HEK293 (cell line): ENCODE data around the gene SOHLH2.

Experiments
- CTCF ChIA-PET: fragments of 350-600 bp; formaldehyde crosslinking; extraction: SDS; loops from one replicate; lab custom pipeline; 2021; ENCODE audit warnings: antibody characterized with exemption; lab: Yijun Ruan, JAX
- POLR2A ChIA-PET: fragments of 300-600 bp; formaldehyde crosslinking; extraction: SDS; loops from one replicate; lab custom pipeline; 2020; ENCODE audit warnings: antibody characterized with exemption, inconsistent platforms; lab: Yijun Ruan, JAX
- H3K27ac ChIP-seq: fragments of 200-500 bp; sonication (Bioruptor generic); 2 replicates; pipeline ENCODE4 v1.5.1; 2014; ENCODE audit warnings: low read depth, low read length, control low read depth, inconsistent platforms; ENCODE audit errors: extremely low read depth
- H3K36me3 ChIP-seq, 2 experiments: fragments of 200-500 bp in 1 of 2; sonication (Bioruptor generic) in 1 of 2; 1 replicate in 1 of 2; 2 replicates in 1 of 2; pipeline ENCODE4 v1.5.1; 2014 to 2017; ENCODE audit warnings: inconsistent platforms in 2 of 2, low read length in 2 of 2; ENCODE audit not compliant: control insufficient read depth in 2 of 2, insufficient read depth in 1 of 2
- H3K4me1 ChIP-seq: fragments of 200-500 bp; sonication (Bioruptor generic); 2 replicates; pipeline ENCODE4 v1.5.1; 2014; ENCODE audit warnings: mild to moderate bottlenecking, low read length, inconsistent platforms; ENCODE audit not compliant: control insufficient read depth, insufficient read depth
- H3K4me3 ChIP-seq: 2 replicates; pipeline ENCODE4 v1.5.1; 2011; ENCODE audit warnings: low read depth, mild to moderate bottlenecking, control low read depth, low read length, moderate library complexity
- H3K9me3 ChIP-seq: fragments of 200-500 bp; sonication (Bioruptor generic); 2 replicates; pipeline ENCODE4 v1.5.1; 2014; ENCODE audit warnings: low read depth, low read length, inconsistent platforms; ENCODE audit not compliant: control insufficient read depth, insufficient read depth
- AEBP2 ChIP-seq: fragments of 450-650 bp; formaldehyde crosslinking; IDR thresholded peaks from 2 replicates; pipeline ENCODE4 v1.5.1; 2016; ENCODE audit warnings: missing biosample characterization, missing genetic modification characterization, borderline replicate concordance
- GLIS2 ChIP-seq: fragments of 450-650 bp; formaldehyde crosslinking; IDR thresholded peaks from 2 replicates; pipeline ENCODE4 v1.5.1; 2016; ENCODE audit warnings: missing biosample characterization, missing genetic modification characterization
- IKZF3 ChIP-seq: fragments of 450-650 bp; IDR thresholded peaks from 2 replicates; pipeline ENCODE4 v1.5.0; 2018; ENCODE audit warnings: missing biosample characterization, mild to moderate bottlenecking, missing genetic modification characterization, moderate library complexity
- KLF1 ChIP-seq: fragments of 450-650 bp; formaldehyde crosslinking; IDR thresholded peaks from 2 replicates; pipeline ENCODE4 v1.5.1; 2016; ENCODE audit warnings: missing biosample characterization, missing genetic modification characterization
- KLF7 ChIP-seq: fragments of 450-650 bp; formaldehyde crosslinking; IDR thresholded peaks from 2 replicates; pipeline ENCODE4 v1.5.1; 2016; ENCODE audit warnings: missing biosample characterization, missing genetic modification characterization, borderline replicate concordance
- OSR2 ChIP-seq: fragments of 450-650 bp; formaldehyde crosslinking; IDR thresholded peaks from 2 replicates; pipeline ENCODE4 v1.5.1; 2016; ENCODE audit warnings: missing biosample characterization, missing genetic modification characterization
- SCRT1 ChIP-seq: fragments of 450-650 bp; formaldehyde crosslinking; IDR thresholded peaks from 2 replicates; pipeline ENCODE4 v1.5.1; 2016; ENCODE audit warnings: missing biosample characterization, missing genetic modification characterization, borderline replicate concordance
- ZBTB8A ChIP-seq: fragments of 450-650 bp; formaldehyde crosslinking; IDR thresholded peaks from 2 replicates; pipeline ENCODE4 v1.5.1; 2016; ENCODE audit warnings: missing biosample characterization, missing genetic modification characterization
- ZIC2 ChIP-seq: fragments of 450-650 bp; formaldehyde crosslinking; IDR thresholded peaks from 2 replicates; pipeline ENCODE4 v1.5.1; 2016; ENCODE audit warnings: missing biosample characterization, missing genetic modification characterization
- ZNF133 ChIP-seq: fragments of 450-650 bp; formaldehyde crosslinking; IDR thresholded peaks from 2 replicates; pipeline ENCODE4 v1.5.1; 2016; ENCODE audit warnings: missing biosample characterization, missing genetic modification characterization
- ZNF146 ChIP-seq: fragments of 450-650 bp; formaldehyde crosslinking; IDR thresholded peaks from 2 replicates; pipeline ENCODE4 v1.5.1; 2016; ENCODE audit warnings: missing biosample characterization, missing genetic modification characterization
- ZNF19 ChIP-seq: fragments of 450-650 bp; formaldehyde crosslinking; IDR thresholded peaks from 2 replicates; pipeline ENCODE4; 2016; ENCODE audit warnings: missing biosample characterization, missing genetic modification characterization, low read depth
- ZNF274 ChIP-seq, 2 experiments: fragments of 200-500 bp in 1 of 2; fragments of 450-650 bp in 1 of 2; sonication (Bioruptor generic) in 1 of 2; formaldehyde crosslinking in 1 of 2; IDR thresholded peaks; 2 replicates each; pipeline versions ENCODE4 v1.5.1 to v1.6.1; 2014 to 2016; ENCODE audit warnings: borderline replicate concordance in 1 of 2, inconsistent platforms in 1 of 2, low read length in 1 of 2, missing biosample characterization in 1 of 2, missing genetic modification characterization in 1 of 2
- ZNF311 ChIP-seq: fragments of 450-650 bp; formaldehyde crosslinking; IDR thresholded peaks from 2 replicates; pipeline ENCODE4 v1.5.1; 2017; ENCODE audit warnings: missing biosample characterization, missing genetic modification characterization, borderline replicate concordance
- ZNF335 ChIP-seq: fragments of 450-650 bp; formaldehyde crosslinking; conservative IDR thresholded peaks from 2 replicates; pipeline ENCODE4 v1.5.1; 2016; ENCODE audit warnings: missing biosample characterization, missing genetic modification characterization
- ZNF585B ChIP-seq: fragments of 450-650 bp; formaldehyde crosslinking; IDR thresholded peaks from 2 replicates; pipeline ENCODE4 v1.5.1; 2016; ENCODE audit warnings: missing biosample characterization, missing genetic modification characterization
- ZNF610 ChIP-seq: fragments of 450-650 bp; formaldehyde crosslinking; IDR thresholded peaks from 2 replicates; pipeline ENCODE4 v1.5.1; 2016; ENCODE audit warnings: missing biosample characterization, missing genetic modification characterization, borderline replicate concordance
- ZNF621 ChIP-seq: fragments of 450-650 bp; formaldehyde crosslinking; IDR thresholded peaks from 2 replicates; pipeline ENCODE4 v1.5.1; 2017; ENCODE audit warnings: missing biosample characterization, missing genetic modification characterization
- ZNF677 ChIP-seq: fragments of 450-650 bp; IDR thresholded peaks from 2 replicates; pipeline ENCODE4 v1.5.0; 2018; ENCODE audit warnings: missing biosample characterization, mild to moderate bottlenecking, missing genetic modification characterization, moderate library complexity
- ZNF768 ChIP-seq: fragments of 450-650 bp; formaldehyde crosslinking; IDR thresholded peaks from 2 replicates; pipeline ENCODE4 v1.5.1; 2018; ENCODE audit warnings: missing biosample characterization, mild to moderate bottlenecking, missing genetic modification characterization
- ZSCAN16 ChIP-seq: fragments of 450-650 bp; formaldehyde crosslinking; IDR thresholded peaks from 2 replicates; pipeline ENCODE4 v1.5.1; 2016; ENCODE audit warnings: missing biosample characterization, missing genetic modification characterization
- TF ChIP-seq, protein P1 (sequence below): fragments of 450-650 bp; formaldehyde crosslinking; IDR thresholded peaks from 2 replicates; pipeline ENCODE4 v1.5.1; 2016; ENCODE audit warnings: missing biosample characterization, missing genetic modification characterization
- TF ChIP-seq, protein P2 (sequence below): fragments of 450-650 bp; formaldehyde crosslinking; IDR thresholded peaks from 2 replicates; pipeline ENCODE4 v1.5.1; 2016; ENCODE audit warnings: missing biosample characterization, missing genetic modification characterization
- TF ChIP-seq, protein P3 (sequence below): fragments of 450-650 bp; formaldehyde crosslinking; IDR thresholded peaks from 2 replicates; pipeline ENCODE4 v1.5.1; 2017; ENCODE audit warnings: missing biosample characterization, mild to moderate bottlenecking, missing genetic modification characterization, moderate library complexity
- TF ChIP-seq, protein P4 (sequence below): fragments of 450-650 bp; formaldehyde crosslinking; IDR thresholded peaks from 2 replicates; pipeline ENCODE4 v1.5.1; 2016; ENCODE audit warnings: missing biosample characterization, missing genetic modification characterization

SOHLH2 gene

DNA sequence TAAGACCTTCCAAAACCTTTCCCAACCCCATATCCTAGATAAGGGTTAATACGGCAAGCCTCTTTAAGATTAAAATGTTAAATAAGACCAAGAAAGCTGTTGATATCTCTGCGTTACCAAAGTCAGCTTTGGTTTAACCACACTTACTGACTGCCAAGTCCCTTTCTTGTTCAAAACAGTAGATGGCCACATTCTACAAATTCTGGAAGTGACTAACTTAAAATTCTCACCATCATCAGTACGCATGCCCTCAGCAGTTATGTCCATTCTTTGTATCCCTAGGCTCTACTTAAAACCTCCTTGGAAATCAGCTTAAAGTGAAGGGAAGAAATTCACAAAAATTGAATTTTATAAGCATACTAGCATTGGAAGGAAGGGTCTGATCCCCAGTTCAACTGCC is 23.6 kb downstream of the SOHLH2 start:
- 0 out of 2 replicates have a peak, but pooled peaks cover 4% of the 10 kb centered on the region for H3K4me1 ChIP-seq
- no peak overlapping the region for H3K27ac ChIP-seq
- H3K9me3 ChIP-seq = no peaks in the 10 kb centered on the region
- no peak overlapping the region for H3K4me3 ChIP-seq
- ChIA-PET CTCF (interaction anchor here (0.6 kb wide), 1 partner anchor 521 kb away, joined by 3 read pairs; no protein-coding TSS in a partner anchor), POLR2A (no interaction called here)
- TF ChIP-seq IKZF3 (tag by site-specific recombination) (no peak), ZNF146 (tag by site-specific recombination) (no peak), GLIS2 (tag by site-specific recombination) (no peak), ZNF311 (tag by site-specific recombination) (no peak), ZSCAN16 (tag by site-specific recombination) (no peak), KLF1 (tag by site-specific recombination) (no peak), ZNF610 (tag by site-specific recombination) (no peak), ZNF133 (tag by site-specific recombination) (no peak), ZNF19 (tag by site-specific recombination) (no peak), ZNF335 (no peak), ZIC2 (tag by site-specific recombination) (no peak)
- TF ChIP-seq, protein P1, sequence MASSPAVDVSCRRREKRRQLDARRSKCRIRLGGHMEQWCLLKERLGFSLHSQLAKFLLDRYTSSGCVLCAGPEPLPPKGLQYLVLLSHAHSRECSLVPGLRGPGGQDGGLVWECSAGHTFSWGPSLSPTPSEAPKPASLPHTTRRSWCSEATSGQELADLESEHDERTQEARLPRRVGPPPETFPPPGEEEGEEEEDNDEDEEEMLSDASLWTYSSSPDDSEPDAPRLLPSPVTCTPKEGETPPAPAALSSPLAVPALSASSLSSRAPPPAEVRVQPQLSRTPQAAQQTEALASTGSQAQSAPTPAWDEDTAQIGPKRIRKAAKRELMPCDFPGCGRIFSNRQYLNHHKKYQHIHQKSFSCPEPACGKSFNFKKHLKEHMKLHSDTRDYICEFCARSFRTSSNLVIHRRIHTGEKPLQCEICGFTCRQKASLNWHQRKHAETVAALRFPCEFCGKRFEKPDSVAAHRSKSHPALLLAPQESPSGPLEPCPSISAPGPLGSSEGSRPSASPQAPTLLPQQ (tag by site-specific recombination) = no peak
- H3K36me3 ChIP-seq = no peaks in the 10 kb centered on the region

DNA sequence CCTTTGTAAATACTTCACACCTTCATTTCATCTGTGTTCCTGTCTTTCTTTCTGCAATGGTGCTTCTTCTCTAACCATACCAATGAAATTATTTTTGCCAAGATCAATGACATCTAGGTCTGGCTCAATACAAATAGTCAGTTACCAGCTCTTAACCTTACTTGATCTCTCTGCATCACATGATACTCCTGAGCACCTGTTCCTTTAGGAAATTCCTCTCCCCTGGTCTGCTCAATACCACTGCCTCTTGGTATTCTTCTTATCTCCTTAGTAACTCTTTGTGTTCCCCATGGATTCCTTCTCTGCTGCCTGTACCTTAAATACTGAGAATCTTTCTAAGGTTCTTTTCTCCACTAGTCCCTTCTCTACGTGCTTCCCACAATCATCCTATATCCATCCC is 25.9 kb downstream of the SOHLH2 start:
- Histone ChIP-seq H3K36me3 (no peaks in the 10 kb centered on the region), H3K4me1 (0 out of 2 replicates have a peak, but pooled peaks cover 4% of the 10 kb centered on the region), H3K9me3 (no peaks in the 10 kb centered on the region), H3K27ac (no peak overlapping the region), H3K4me3 (no peak overlapping the region)
- ChIA-PET POLR2A (no interaction called here), CTCF (no interaction called here)
- TF ChIP-seq ZNF274 (IDR thresholded peaks at IDR 0.05; ENCODE audit: low read length) (no peak), ZNF274 (tag by site-specific recombination; IDR thresholded peaks at IDR 0.05; ENCODE audit: borderline replicate concordance) (no peak), SCRT1 (tag by site-specific recombination) (no peak), ZNF768 (tag by site-specific recombination) (no peak), ZNF677 (tag by site-specific recombination) (no peak), ZBTB8A (tag by site-specific recombination) (no peak), AEBP2 (no peak), ZNF621 (tag by site-specific recombination) (no peak), KLF7 (no peak), OSR2 (tag by site-specific recombination) (no peak), ZNF585B (no peak)
- TF ChIP-seq, protein P2, sequence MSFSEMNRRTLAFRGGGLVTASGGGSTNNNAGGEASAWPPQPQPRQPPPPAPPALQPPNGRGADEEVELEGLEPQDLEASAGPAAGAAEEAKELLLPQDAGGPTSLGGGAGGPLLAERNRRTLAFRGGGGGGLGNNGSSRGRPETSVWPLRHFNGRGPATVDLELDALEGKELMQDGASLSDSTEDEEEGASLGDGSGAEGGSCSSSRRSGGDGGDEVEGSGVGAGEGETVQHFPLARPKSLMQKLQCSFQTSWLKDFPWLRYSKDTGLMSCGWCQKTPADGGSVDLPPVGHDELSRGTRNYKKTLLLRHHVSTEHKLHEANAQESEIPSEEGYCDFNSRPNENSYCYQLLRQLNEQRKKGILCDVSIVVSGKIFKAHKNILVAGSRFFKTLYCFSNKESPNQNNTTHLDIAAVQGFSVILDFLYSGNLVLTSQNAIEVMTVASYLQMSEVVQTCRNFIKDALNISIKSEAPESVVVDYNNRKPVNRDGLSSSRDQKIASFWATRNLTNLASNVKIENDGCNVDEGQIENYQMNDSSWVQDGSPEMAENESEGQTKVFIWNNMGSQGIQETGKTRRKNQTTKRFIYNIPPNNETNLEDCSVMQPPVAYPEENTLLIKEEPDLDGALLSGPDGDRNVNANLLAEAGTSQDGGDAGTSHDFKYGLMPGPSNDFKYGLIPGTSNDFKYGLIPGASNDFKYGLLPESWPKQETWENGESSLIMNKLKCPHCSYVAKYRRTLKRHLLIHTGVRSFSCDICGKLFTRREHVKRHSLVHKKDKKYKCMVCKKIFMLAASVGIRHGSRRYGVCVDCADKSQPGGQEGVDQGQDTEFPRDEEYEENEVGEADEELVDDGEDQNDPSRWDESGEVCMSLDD (tag by site-specific recombination) = no peak
- TF ChIP-seq, protein P3, sequence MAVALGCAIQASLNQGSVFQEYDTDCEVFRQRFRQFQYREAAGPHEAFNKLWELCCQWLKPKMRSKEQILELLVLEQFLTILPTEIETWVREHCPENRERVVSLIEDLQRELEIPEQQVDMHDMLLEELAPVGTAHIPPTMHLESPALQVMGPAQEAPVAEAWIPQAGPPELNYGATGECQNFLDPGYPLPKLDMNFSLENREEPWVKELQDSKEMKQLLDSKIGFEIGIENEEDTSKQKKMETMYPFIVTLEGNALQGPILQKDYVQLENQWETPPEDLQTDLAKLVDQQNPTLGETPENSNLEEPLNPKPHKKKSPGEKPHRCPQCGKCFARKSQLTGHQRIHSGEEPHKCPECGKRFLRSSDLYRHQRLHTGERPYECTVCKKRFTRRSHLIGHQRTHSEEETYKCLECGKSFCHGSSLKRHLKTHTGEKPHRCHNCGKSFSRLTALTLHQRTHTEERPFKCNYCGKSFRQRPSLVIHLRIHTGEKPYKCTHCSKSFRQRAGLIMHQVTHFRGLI (tag by site-specific recombination) = no peak
- TF ChIP-seq, protein P4, sequence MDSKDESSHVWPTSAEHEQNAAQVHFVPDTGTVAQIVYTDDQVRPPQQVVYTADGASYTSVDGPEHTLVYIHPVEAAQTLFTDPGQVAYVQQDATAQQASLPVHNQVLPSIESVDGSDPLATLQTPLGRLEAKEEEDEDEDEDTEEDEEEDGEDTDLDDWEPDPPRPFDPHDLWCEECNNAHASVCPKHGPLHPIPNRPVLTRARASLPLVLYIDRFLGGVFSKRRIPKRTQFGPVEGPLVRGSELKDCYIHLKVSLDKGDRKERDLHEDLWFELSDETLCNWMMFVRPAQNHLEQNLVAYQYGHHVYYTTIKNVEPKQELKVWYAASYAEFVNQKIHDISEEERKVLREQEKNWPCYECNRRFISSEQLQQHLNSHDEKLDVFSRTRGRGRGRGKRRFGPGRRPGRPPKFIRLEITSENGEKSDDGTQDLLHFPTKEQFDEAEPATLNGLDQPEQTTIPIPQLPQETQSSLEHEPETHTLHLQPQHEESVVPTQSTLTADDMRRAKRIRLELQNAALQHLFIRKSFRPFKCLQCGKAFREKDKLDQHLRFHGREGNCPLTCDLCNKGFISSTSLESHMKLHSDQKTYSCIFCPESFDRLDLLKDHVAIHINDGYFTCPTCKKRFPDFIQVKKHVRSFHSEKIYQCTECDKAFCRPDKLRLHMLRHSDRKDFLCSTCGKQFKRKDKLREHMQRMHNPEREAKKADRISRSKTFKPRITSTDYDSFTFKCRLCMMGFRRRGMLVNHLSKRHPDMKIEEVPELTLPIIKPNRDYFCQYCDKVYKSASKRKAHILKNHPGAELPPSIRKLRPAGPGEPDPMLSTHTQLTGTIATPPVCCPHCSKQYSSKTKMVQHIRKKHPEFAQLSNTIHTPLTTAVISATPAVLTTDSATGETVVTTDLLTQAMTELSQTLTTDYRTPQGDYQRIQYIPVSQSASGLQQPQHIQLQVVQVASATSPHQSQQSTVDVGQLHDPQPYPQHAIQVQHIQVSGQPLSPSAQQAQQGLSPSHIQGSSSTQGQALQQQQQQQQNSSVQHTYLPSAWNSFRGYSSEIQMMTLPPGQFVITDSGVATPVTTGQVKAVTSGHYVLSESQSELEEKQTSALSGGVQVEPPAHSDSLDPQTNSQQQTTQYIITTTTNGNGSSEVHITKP (tag by site-specific recombination) = no peak
